ENCODE results near the gene TENM4.
"Not testable (repeated sequence)": the region's sequence is repeated elsewhere in the genome, so short reads cannot be mapped to it uniquely, and the experiment has no call there.

Gene TENM4

DNA sequence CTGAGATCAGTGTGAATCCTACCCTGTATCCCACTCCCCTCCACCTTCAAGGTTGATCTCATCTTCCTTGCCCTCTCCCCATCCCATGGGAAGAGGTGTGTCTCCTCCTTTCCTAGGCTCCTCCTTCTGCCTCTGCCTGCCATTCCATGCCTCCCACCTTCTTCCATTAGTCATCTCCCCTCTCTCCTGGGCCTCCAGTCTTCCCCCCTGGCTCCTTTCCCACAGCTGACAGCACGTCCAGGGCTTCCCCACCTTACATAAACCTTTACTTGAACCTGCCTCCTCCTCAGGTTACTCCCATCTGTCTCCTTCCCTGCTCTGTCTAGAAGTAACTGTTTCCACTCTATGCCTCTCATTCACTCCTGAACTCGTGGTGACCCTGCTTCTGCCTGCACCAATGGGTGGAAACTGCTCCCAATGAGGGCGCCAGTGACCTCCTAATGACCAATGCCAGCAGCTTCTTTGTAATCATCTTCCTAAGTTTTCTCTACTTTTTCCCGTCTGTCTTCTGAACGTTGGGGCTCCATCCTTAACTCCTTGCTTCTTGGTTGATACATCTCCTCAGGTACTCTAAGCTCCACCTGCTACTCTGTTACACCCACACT, 599.3 kb downstream of the TENM4 start:
- DNase-seq (ENCODE audit: low spot score), result no peak

DNA sequence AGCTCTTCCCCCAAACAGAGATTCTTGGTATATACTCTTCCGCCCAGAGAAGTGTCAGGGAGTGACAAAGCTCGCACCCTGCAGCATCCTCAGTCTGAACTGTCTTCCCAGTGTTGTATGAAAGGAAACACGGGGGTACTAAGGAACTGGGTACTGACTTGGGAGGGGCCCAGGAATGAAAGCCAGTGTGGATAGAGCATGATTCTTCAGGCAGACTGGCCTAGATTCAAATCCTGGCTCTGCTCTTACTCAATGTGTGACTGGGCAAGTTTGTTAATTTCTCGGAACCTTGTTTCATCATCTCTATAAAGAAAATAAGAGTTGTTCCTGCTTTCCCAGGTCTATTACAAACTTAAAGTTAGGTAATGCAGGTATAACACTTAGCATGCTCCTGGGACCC, 600.2 kb downstream of the TENM4 start:
- DNase-seq (ENCODE audit: low spot score), result no peak

DNA sequence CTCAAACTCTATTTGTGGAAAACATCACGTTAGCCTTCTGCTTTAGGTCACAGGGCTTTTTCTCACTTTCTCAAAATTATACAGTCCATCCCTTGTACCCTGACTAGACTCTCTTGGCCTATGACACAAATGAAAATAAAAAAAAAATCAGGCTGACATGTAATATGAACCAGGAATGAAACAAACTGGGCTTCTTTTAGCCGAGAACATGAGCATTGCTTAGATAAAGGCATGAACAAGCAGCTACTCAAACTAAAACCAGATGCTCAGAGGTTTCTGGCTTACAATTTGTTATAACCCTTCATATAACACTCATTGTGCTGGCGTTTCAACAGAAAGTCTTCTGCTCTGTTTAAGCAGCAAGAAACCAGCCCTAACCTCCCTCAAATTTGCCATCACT, 600.6 kb downstream of the TENM4 start:
- no peak for DNase-seq (ENCODE audit: low spot score)

DNA sequence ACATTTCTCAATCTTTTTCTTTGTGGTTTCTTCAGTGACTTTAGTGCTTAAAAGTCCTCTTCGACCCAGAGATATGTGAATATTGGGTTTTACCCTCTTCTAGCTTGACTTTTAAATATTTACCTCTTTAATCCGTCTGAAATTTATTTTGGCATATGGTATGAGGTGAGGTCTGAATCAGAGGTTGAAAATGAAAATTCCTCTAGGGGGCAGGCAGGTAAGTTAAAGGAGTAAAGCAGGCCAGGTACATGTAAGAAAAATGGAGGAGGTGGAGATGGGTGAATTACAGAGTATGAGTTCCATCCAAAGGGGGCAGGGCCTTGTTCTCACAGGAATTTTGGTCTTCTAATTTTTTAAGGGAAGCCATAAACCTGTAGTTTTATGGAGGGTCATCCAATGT, 602.4 kb downstream of the TENM4 start:
- no peak for DNase-seq (ENCODE audit: low spot score)

DNA sequence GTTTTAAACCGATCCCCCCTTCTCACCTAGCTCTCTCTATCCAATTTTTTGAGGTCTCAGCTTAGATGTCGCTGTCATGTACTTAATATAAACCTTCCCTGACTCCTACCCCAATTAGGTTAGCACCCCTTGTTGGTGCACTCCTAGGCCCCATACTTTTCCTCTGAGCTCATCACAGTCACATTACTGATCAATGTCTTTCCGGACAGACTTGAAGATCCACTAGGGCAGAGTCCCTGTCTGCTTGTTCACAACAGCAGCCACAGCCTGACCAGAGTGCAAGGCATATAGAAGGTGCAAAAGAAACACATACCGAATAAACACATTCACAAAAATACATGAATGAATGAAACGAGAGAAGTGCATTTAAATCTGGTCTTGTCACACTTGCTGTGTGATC, 605.2 kb downstream of the TENM4 start:
- no peak for DNase-seq (ENCODE audit: low spot score)

DNA sequence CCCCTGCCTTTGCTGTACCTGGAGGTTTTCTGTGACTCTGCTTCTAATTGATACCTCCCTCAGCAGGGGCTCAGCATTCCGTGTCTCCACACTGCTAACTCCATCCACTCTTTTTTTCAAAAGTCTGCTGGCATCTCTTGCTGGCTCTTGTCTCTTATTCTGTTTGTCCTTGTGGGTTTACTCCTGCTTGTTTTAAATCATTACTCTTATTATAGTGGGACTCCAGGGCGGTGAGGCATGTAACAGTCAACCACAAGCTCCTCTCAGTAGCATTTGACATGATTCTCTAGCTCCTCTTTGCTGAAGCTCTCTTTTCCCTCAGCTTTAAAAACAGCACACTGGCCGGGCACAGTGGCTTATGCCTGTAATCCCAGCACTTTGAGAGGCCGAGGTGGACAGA, 605.9 kb downstream of the TENM4 start:
- no peak for DNase-seq (ENCODE audit: low spot score)

DNA sequence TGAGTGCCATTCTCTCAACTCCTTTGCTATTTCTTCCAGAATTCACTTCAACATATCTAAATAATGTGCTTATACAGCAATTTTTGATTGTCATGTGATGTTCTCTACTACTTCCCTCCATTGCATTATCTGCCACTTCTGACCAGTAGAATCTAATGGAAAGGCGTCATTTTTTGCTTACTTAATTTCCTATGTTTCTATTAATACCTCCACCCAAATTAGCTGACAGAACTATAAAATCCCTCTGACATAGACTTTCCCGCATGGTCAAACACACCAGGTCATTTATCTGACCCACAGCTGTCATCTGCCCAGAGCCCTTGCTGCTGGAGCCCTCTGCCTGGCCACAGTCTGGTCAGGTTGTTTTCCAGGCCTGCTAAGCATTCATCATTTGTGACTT, 607.6 kb downstream of the TENM4 start:
- no peak for DNase-seq (ENCODE audit: low spot score)

DNA sequence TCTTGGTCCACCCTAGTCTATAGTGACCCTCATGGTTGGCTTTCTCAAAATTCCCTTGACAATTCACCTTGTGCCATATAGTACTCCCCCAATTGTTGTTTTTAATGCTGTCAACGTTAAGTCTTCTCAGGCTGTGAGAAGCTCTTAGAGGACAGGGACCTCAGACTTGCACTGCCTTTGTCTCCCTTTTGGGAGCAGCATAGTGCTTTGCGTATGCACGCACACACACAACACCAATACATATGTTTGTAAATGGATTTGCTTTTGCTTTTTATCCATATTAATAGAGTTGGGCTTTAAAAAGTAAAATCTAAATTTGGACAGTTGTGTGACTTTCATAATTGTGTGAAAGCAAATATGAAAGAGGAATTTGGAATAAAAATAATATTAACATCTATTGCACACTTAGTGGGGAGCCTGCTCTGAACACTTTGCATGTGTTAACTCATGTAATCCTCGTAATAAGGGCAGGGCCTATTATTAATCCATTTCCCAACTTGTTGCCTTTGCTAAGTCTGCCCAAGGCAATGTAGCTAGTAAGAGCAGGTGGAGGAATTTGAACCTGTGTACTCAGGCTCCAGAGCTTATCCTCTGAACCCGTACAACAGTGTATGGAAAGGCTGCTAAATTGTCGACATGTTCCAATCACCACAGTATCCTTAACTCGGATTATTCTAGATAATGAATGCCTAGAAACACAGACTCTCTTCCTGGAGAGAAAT, 608.4 kb downstream of the TENM4 start:
- DNase-seq (ENCODE audit: low spot score), result no peak

DNA sequence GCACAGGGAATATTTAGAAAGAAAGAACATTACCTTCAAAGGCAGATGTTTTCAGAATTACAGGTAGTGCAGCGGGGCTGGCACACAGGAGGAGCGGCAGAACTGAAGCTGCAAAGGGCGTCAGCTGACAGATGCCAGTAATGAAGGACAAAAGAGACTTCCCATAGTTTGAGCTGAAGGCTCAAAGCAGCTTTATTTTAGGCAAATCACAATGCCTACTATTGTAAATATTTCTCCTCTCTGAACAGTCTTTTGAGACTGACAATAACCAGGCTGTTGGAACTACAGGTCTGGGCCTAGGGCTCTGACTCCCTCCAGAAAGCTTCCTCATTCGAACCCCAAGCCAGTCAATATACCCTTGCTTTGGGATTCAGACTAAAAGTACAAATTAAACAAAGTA, 609.3 kb downstream of the TENM4 start:
- DNase-seq (ENCODE audit: low spot score), result no peak

DNA sequence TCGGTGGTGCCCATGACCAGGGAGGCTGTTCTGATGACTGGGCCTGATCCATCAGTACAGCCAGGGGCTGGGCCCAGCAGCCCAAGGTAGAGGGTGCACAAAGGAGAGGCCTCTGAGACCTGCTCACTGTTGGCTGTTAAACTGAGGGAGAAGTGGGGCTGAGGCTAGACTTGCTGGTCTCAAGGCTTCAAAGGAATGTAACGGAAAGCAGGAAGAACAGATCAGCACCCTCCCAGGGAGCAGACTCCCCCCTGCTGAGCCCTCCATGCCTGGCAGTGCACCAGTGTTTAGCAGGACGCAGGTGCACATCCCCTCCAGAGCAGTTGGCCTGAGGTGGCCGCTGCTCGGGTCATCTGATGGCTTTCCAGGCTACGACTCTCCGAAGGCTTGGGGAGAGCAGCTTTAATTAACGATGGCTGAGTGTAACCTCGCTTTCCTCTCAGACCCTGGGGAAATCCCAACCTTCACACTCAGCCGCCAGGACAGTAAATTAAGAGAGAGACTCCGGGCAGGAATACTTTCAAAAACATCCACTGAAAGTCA, 610.5 kb downstream of the TENM4 start:
- no peak for DNase-seq (ENCODE audit: low spot score)

DNA sequence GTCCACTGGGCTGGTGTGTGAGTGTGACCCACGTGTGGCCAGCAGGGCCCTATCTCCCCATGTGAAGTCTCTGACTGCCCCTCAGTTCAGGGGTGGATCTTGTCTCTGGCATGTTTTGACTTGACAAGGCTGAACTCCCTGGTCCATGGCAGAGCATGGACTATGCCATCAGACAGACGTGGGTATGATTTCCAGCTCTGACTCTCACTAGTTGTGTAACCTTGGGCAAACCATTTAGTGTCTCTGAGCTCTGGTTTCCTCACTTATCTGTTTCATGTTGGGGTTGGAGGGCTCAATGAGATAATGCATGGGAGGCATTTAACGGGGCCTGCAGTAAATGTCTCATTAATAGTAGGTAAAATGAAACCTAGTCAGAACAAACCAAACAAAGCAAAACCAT, 611.7 kb downstream of the TENM4 start:
- no peak for DNase-seq (ENCODE audit: low spot score)

DNA sequence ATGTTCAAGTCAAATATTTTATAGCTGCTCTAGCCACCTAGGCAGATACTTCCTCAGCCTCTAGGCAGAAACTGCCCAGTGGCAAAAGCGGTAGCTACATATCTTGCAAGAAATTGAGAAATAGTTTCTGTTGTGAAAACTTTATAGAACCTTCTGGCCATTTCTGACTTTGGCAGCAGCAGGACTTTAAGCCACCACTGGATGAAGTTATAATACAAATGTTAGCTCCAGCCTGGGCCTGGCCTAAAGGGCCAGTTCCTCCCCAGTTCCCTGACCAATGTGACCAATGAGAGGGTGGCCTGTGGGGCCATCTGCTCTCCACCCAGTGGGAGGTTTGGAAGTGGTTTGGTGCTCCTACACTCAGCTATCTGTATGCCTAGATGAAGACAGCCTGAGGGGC, 612.2 kb downstream of the TENM4 start:
- no peak for DNase-seq (ENCODE audit: low spot score)

DNA sequence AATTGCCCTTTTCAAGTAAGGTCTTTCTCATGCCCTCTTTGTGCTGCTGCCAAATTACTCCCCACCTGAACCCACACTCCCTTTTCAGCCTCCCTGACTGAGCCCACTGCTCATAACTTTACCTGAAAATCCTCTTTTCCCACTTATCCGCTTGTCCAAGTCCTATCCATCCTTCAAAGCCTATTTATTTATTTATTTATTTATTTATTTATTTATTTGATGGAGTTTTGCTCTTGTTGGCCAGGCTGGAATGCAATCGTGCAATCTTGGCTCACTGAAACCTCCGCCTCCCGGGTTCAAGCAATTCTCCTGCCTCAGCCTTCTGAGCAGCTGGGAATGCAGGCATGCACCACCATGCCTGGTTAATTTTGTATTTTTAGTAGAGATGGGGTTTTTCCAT, 613.5 kb downstream of the TENM4 start:
- not testable (repeated sequence) for DNase-seq (ENCODE audit: low spot score)

DNA sequence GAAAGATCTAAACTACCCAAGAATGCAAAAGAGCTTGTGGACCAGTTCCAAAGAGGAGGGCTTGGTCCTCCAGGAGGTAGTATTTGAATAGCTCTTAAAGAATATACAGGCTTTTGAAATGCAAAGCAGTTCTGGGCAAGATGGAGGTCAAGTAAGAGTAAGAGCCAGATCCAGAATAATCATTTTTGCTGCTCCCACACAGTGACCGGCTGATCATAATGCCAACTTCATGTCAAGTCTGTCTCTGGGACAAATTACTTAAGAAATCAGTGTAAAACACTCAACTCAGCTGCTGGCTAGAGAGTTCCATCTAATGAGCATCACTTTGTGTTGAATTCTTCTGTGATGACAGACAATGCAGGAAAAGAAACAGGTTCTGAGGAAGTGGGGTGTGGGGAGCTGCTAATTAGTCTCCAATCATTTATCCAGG, 615.2 kb downstream of the TENM4 start:
- DNase-seq (ENCODE audit: low spot score), result no peak

DNA sequence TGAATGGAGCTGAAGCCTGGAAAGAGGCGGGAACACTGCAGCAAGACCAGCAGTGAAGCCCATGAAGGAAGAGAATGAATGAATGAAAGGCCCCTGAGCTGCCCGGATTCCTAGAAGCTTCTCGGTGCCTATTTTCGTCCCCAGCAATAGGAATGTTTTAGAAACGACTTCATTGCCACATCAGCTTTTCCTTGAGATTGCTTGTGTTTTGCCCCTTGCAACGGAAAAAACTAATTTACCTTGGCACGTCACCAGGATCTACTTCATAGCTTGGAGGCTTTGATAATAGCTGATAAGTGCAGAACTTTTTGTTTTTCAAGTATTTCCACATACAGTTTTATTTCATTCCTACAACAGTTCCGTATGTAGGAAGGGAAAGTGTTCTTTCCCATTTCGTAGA, 617.2 kb downstream of the TENM4 start:
- DNase-seq (ENCODE audit: low spot score), result no peak

DNA sequence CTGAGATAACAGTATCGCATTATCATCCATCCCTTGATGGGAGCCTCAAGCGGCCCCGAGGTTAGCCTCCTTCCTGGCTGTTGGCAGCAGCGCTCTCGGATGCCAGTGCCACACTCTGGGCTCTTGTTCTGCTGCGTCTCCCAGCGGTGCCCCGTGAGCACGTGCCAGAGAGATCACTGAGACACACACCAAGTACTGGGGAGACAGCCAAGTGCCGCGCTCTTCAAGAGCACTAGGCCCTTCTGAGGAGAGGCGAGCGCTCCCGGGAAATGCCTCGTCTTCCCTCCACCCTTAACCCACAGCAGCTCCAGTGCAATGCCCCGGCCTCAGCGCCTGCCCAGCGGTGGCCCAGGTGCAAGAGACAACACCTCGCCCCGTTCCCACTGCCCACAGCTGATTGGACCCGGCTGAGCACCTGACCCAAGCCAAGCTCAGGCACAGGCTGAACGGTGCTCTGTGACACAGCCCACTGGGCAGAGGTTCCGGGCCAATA, 617.9 kb downstream of the TENM4 start:
- DNase-seq (ENCODE audit: low spot score), result no peak

DNA sequence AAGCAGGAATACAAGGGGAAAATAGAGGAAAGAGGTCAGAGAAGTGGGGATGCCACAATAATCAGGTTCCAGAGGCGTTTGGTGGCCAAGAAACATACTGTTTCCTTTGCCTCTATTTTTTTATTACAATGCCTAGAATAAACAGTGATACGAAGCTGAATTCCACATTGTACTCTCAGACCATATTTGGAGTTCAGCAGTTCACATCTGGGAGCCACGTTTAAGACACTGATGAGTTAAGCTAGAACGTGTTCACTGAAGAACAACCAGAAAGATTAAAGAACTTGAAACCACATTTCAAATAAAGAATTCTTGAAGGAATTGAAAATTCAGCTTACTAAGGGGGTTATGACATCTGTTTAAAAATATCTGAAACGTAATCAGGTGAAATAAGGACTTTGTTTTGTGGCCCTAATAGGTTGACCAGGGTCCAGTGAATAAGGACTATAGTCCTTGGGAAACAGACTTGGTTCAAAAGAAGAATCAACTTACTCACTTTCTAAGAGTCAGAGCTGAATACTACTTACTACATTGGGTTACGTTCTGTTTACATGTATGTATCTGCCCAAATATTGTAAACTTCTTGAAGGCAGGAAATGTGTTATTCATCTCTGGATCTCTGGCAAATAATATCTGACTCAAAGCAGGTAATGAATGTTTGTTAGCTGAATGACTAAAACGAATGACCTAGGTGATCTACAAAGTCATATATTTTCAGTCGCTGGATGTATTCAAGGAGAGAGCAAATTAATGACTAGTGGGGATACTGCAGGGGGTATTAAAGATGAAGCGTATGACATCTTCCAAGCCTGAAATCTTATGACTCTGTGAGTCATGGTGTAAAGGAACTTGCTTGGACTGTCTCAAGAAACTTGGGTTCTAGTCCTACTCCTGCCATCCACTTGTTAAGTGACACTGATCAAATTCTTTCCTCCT, 619.2 kb downstream of the TENM4 start:
- no peak for DNase-seq (ENCODE audit: low spot score)

DNA sequence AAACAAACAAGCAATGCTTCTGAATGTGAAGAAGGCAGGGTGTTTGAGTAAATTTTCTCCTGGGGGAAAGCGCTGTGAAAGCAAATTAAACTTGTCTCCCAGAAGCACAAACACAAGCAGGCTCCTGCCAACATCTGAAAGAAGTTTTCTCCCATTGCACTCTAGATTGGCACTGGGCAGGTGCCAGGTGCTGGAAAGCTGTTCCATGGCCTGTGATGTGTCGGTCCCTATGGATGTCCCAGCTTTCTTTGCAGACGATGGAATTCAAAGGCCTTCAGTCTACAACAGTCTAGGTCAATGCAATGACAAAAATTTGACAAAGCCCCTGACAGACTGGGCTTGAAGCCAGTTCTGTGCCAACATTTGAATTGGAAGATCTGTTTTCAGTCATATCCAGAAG, 620.1 kb downstream of the TENM4 start:
- no peak for DNase-seq (ENCODE audit: low spot score)

DNA sequence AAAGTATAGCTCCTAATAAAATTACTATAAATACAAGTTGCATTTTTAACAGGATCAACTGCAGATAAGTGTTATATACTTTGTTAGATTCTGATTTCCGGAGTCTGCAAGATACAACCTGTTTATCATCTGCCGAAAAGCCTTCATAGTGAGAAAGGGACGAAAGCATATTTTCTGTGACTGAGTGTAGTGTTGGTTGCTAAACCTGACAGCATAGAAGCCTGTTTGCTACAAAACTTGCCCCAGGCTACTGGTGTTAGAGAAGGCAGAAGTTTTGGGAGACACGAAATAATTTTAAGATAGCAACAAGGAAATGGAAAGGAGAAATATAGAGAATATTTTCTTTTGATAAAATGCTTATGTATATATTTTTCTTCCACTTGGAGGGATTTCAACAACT, 622.6 kb downstream of the TENM4 start:
- DNase-seq (ENCODE audit: low spot score), result no peak

DNA sequence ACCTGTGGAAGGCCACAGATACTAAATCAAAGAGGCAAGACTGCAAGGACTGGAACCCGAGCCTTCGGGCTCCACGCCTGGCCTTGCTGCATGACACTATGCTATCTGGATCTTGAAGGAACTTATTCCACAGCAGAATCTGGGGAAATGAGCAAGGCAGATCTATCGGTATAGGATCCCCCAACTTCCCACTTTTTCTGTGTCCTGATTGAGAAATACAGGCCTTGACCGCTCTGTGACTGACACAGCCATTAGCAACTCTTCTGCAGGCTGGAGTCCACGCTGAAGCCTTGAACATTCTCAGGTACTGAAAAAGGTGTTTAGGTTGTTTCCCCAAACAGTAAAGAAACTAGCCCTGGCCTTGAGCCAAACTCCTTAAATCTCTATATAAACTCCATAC, 625.0 kb downstream of the TENM4 start:
- DNase-seq (ENCODE audit: low spot score), result no peak

DNA sequence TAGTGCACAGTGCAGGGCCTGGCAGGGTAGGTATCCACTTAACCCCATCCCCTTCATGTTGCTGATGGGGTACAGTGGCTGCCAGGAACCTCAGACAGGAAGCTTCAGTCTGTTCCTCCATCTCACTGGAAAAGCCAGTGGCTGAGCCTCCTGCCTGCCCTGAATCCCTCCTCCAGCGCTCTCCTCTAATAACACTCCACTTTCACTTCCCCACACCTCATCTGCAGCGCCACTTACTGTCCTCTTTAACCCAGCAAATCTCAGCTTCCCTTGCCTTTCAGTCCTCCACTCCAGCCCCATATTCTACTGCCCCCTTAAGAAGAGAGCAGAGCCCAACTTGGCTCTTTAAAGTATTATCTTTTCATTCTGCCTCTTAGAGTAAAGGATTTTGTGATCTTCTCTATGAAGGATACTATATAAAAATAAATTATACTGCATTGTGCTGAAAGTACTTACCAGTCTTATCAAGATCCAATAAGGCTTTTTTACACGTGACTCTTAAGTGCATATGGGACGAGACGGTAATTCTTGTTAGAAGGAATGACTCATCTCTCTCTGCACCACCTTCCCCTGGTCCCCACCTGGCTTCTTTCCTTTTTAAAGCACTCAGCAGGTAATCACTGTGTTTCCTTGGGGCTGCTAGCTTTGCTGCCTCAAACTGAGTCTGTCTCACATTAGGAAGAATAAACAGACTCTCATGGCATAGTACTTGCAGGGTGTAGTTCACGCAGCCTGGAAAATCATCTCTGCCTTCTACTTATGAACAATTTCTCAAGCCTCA, 628.1 kb downstream of the TENM4 start:
- no peak for DNase-seq (ENCODE audit: low spot score)

DNA sequence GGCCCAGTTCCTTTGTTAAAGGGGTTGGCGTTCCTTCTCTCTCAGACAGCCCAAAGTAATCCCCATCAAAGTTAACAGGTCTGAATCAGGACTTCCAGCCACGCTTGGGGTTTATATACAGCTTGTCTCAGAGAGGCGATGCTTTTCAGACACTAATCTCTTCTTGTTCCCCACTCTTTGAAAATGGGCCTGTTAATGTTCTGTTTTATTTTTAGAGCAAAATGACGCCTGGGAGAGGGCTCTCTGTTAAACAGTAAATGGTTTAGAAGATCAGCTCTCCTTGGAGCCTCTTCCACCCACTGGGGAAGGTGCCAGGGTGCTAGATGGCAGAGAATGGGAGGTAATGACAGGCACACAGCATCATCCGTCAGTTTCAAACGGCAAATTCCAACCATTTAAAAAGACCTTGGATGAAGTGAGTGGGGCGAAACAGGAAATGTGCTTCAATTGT, 630.2 kb downstream of the TENM4 start:
- no peak for DNase-seq (ENCODE audit: low spot score)
